Suprapubic skin (tissue), 4 donors: ENCODE data around the gene CCDC170.

Experiments
- EP300 ChIP-seq: sonication (generic); formaldehyde crosslinking; IDR thresholded peaks from one replicate; pipeline ENCODE4 v1.6.1; 2017; ENCODE audit warnings: antibody characterized with exemption
- POLR2A ChIP-seq, 2 donors: fragments of 450-650 bp; IDR thresholded peaks; one replicate each; pipeline ENCODE4 v1.6.1; 2017; ENCODE audit warnings: antibody characterized with exemption in 2 of 2, mild to moderate bottlenecking in 2 of 2, moderate library complexity in 2 of 2
- POLR2AphosphoS5 ChIP-seq, 3 donors: sonication (generic); formaldehyde crosslinking; IDR thresholded peaks; one replicate each; pipeline ENCODE4 v1.6.1; 2017; ENCODE audit warnings: antibody characterized with exemption in 3 of 3
- TF ChIP-seq, protein P1 (sequence below), 2 donors: fragments of 200-600 bp in 1 of 2; fragments of 450-650 bp in 1 of 2; sonication (generic) in 1 of 2; IDR thresholded peaks; one replicate each; pipeline ENCODE4 v1.5.1; 2016 to 2019; ENCODE audit warnings: antibody characterized with exemption in 2 of 2, mild to moderate bottlenecking in 1 of 2, moderate library complexity in 1 of 2

DNA sequence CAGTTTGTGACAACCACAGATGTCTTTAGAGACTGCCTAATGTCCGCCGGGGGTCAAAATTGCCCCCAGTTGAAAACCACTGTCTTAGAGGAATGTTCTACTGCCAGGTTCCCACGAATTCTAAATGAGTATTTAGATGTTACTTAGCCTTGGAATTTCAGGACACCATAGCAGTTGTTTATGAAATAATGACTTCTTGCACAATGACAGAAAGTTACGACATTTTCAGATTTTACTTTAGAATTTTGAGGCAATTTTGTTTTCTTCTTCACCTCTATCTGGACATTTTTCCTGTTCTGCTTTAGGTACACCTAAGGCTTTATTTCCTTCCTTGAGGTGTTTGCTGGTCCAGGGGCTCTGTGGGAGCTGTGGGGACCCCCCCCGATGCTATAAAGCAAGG lies 83.4 kb downstream of the CCDC170 start:
- TF ChIP-seq EP300: no peak
- no peak for TF ChIP-seq POLR2AphosphoS5 (IDR thresholded peaks at IDR 0.05)
- TF ChIP-seq, protein P1, sequence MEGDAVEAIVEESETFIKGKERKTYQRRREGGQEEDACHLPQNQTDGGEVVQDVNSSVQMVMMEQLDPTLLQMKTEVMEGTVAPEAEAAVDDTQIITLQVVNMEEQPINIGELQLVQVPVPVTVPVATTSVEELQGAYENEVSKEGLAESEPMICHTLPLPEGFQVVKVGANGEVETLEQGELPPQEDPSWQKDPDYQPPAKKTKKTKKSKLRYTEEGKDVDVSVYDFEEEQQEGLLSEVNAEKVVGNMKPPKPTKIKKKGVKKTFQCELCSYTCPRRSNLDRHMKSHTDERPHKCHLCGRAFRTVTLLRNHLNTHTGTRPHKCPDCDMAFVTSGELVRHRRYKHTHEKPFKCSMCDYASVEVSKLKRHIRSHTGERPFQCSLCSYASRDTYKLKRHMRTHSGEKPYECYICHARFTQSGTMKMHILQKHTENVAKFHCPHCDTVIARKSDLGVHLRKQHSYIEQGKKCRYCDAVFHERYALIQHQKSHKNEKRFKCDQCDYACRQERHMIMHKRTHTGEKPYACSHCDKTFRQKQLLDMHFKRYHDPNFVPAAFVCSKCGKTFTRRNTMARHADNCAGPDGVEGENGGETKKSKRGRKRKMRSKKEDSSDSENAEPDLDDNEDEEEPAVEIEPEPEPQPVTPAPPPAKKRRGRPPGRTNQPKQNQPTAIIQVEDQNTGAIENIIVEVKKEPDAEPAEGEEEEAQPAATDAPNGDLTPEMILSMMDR (IDR thresholded peaks at IDR 0.05): no peak
- no peak for TF ChIP-seq POLR2A (IDR thresholded peaks at IDR 0.05)
